HepG2 (cell line): Measurements from ENCODE around the gene BCAM. TPM values are rescaled to one million over a fixed set of nuclear protein-coding genes. Genes with fewer than 3 reads are reported as not detected.
A peak's percentile ranks its signal among the peaks of the same experiment; 100 is the strongest.

ENCODE experiments used
- ADNP ChIP-seq: sonication (generic); formaldehyde crosslinking; IDR thresholded peaks from 2 replicates; pipeline ENCODE4 v1.4.0; 2020; ENCODE audit warnings: missing genetic modification reagents
- ARID2 ChIP-seq: sonication (generic); formaldehyde crosslinking; IDR thresholded peaks from 2 replicates; pipeline ENCODE4 v1.8.1; 2022; ENCODE audit warnings: mild to moderate bottlenecking, missing genetic modification reagents, borderline replicate concordance
- CHCHD3 ChIP-seq: sonication (generic); formaldehyde crosslinking; IDR thresholded peaks from 2 replicates; pipeline ENCODE4 v1.8.0; 2022; ENCODE audit warnings: mild to moderate bottlenecking, missing genetic modification reagents, moderate library complexity
- CTCF ChIP-seq: sonication (generic); formaldehyde crosslinking; IDR thresholded peaks from 2 replicates; pipeline ENCODE4 v1.5.0; 2020; ENCODE audit warnings: mild to moderate bottlenecking, missing genetic modification reagents, moderate library complexity
- GFI1 ChIP-seq: sonication (generic); formaldehyde crosslinking; IDR thresholded peaks from 2 replicates; pipeline ENCODE4 v1.5.0; 2020; ENCODE audit warnings: missing genetic modification reagents, mild to moderate bottlenecking, borderline replicate concordance
- HOXA3 ChIP-seq: sonication (generic); formaldehyde crosslinking; IDR thresholded peaks from 2 replicates; pipeline ENCODE4 v1.5.0; 2020; ENCODE audit warnings: missing genetic modification reagents
- MNT ChIP-seq: fragments of 450-650 bp; IDR thresholded peaks from 2 replicates; pipeline ENCODE4 v1.6.1; 2016
- ONECUT2 ChIP-seq: sonication (generic); formaldehyde crosslinking; IDR thresholded peaks from 2 replicates; pipeline ENCODE4 v1.4.0; 2020; ENCODE audit warnings: missing genetic modification reagents
- TFDP1 ChIP-seq: IDR thresholded peaks from 2 replicates; pipeline ENCODE4 v1.6.1; 2016; ENCODE audit warnings: missing compliant biosample characterization, missing genetic modification reagents, borderline replicate concordance
- TOE1 ChIP-seq: sonication (generic); formaldehyde crosslinking; IDR thresholded peaks from 2 replicates; pipeline ENCODE4 v1.4.0; 2020; ENCODE audit warnings: mild to moderate bottlenecking, missing genetic modification reagents
- YEATS4 ChIP-seq: sonication (generic); formaldehyde crosslinking; IDR thresholded peaks from 2 replicates; pipeline ENCODE4 v1.4.0; 2020; ENCODE audit warnings: missing genetic modification reagents, borderline replicate concordance
- ZFX ChIP-seq: sonication (generic); formaldehyde crosslinking; IDR thresholded peaks from 2 replicates; pipeline ENCODE4 v1.4.0; 2020; ENCODE audit warnings: mild to moderate bottlenecking, low read depth, missing genetic modification reagents, moderate library complexity
- ZNF687 ChIP-seq: sonication (generic); formaldehyde crosslinking; IDR thresholded peaks from 2 replicates; pipeline ENCODE4 v1.5.1; 2020; ENCODE audit warnings: mild to moderate bottlenecking, missing genetic modification reagents, moderate library complexity
- polyA plus RNA-seq, 8 experiments: library from polyadenylated mRNA; depleted of rRNA in 3 of 8; stranded (reverse) in 7 of 8; unstranded in 1 of 8; fragments of >200 nt; fragmentation: Illumina TruSeq in 4 of 8; extraction: Trizol in 4 of 8; gene quantifications; 2 replicates each; pipeline versions ENCODE4 v1.2.1 to v1.2.3, GENCODE V29; 2011 to 2016; ENCODE audit warnings: low read depth in 4 of 8, missing spikeins in 1 of 8, mixed read lengths in 1 of 8; ENCODE audit not compliant: insufficient read depth in 1 of 8
- total RNA-seq, 5 experiments: library from RNA; depleted of rRNA; stranded (reverse); fragments of >200 nt; fragmentation: Illumina TruSeq; extraction: Trizol; gene quantifications; 2 replicates each; pipeline ENCODE4 v1.2.3, GENCODE V29; 2016; ENCODE audit warnings: low read depth in 1 of 5
- TF ChIP-seq, protein P1 (sequence below): sonication (generic); formaldehyde crosslinking; IDR thresholded peaks from 2 replicates; pipeline ENCODE4 v1.4.0; 2020; ENCODE audit warnings: missing genetic modification reagents, mild to moderate bottlenecking, borderline replicate concordance
- TF ChIP-seq, protein P2 (sequence below): sonication (generic); formaldehyde crosslinking; IDR thresholded peaks from 2 replicates; pipeline ENCODE4 v1.4.0; 2020; ENCODE audit warnings: missing genetic modification reagents, borderline replicate concordance

The BCAM gene
- total and polyA plus RNA-seq, 2 of the 13 experiments (the other 11 are each of a cell fraction or from before 2014, with no cell fraction given): 51.2 to 62.7 TPM

DNA sequence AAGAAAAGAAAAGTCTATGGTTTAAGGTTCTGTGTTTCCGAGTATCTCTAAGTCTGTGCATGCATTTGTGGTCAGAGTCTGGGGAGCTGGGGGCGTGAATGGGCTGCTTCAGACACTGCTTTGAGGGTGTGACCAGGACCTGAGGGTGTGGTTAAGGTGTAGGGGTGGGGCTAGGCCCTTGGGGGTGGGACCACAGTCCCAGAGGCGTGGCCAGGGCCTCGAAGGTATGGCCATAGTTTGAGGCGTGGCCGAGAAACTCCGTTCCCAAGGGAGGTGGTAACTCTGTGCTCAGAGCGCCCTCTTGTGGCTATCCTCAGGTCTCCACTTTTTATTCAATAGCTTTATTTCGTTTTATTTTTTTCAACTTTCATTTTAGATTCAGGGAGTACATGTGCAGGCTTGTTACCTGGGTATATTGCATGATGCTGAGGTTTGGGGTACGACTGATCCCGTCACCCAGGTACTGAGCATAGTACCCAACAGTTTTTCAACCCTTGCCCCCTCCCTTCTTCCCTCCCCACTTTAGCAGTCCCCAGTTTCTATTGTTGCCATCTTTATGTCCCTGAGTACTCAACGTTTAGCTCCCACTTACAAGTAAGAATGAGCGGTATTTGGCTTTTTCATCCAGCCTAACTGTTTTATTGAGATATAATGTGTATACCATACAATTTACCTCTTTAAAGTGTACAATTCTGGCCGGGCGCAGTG lies 38.2 kb upstream of the BCAM start (continued):
- peak; percentile 52; the same call in 1 of the 2 replicates for TF ChIP-seq HOXA3
- TF ChIP-seq ZFX (CRISPR knock-in tag): peak; percentile 31; the same call in 1 of the 2 replicates
- TF ChIP-seq CHCHD3 (CRISPR knock-in tag): no peak
- TF ChIP-seq, protein P1, sequence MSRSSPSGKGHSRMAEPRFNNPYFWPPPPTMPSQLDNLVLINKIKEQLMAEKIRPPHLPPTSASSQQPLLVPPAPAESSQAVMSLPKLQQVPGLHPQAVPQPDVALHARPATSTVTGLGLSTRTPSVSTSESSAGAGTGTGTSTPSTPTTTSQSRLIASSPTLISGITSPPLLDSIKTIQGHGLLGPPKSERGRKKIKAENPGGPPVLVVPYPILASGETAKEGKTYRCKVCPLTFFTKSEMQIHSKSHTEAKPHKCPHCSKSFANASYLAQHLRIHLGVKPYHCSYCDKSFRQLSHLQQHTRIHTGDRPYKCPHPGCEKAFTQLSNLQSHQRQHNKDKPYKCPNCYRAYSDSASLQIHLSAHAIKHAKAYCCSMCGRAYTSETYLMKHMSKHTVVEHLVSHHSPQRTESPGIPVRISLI: peak; percentile 65; the same call in 1 of the 2 replicates
- TF ChIP-seq GFI1: no peak
- TF ChIP-seq TFDP1: no peak
- TF ChIP-seq YEATS4 (CRISPR knock-in tag): peak; percentile 28; the same call in 1 of the 2 replicates
- TF ChIP-seq ONECUT2 (CRISPR knock-in tag): 0 out of 2 replicates have a peak, but pooled peaks have one; percentile 16
- no peak for TF ChIP-seq MNT
- no peak for TF ChIP-seq ARID2 (CRISPR knock-in tag)
- TF ChIP-seq ADNP (CRISPR knock-in tag): no peak
- no peak for TF ChIP-seq TOE1 (CRISPR knock-in tag)
- peak; percentile 91 for TF ChIP-seq CTCF (CRISPR knock-in tag)
- TF ChIP-seq, protein P2, sequence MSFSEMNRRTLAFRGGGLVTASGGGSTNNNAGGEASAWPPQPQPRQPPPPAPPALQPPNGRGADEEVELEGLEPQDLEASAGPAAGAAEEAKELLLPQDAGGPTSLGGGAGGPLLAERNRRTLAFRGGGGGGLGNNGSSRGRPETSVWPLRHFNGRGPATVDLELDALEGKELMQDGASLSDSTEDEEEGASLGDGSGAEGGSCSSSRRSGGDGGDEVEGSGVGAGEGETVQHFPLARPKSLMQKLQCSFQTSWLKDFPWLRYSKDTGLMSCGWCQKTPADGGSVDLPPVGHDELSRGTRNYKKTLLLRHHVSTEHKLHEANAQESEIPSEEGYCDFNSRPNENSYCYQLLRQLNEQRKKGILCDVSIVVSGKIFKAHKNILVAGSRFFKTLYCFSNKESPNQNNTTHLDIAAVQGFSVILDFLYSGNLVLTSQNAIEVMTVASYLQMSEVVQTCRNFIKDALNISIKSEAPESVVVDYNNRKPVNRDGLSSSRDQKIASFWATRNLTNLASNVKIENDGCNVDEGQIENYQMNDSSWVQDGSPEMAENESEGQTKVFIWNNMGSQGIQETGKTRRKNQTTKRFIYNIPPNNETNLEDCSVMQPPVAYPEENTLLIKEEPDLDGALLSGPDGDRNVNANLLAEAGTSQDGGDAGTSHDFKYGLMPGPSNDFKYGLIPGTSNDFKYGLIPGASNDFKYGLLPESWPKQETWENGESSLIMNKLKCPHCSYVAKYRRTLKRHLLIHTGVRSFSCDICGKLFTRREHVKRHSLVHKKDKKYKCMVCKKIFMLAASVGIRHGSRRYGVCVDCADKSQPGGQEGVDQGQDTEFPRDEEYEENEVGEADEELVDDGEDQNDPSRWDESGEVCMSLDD: no peak
- peak; percentile 52 for TF ChIP-seq ZNF687
